Breast epithelium (tissue), 4 donors: ENCODE data around the gene PRSS36. TPM values are rescaled to one million over a fixed set of nuclear protein-coding genes. Genes with fewer than 3 reads are reported as not detected.

Experiments used
- DNase-seq, 2 donors: peaks; one replicate each; pipeline ENCODE4 v3.0.0-alpha.2; 2019; ENCODE audit warnings: low spot score in 2 of 2
- H3K27ac ChIP-seq, 2 donors: fragments of 200-600 bp; sonication (generic) in 1 of 2; one replicate each; pipeline ENCODE4 v1.5.1; 2016 to 2019; ENCODE audit warnings: mild to moderate bottlenecking in 1 of 2
- H3K27me3 ChIP-seq, 2 donors: fragments of 200-600 bp; sonication (generic) in 1 of 2; one replicate each; pipeline versions ENCODE4 v1.5.1 to v1.6.0; 2017 to 2019; ENCODE audit warnings: control low read depth in 1 of 2, mild to moderate bottlenecking in 1 of 2
- H3K36me3 ChIP-seq: fragments of 200-600 bp; one replicate; pipeline ENCODE4 v1.5.1; 2019
- H3K4me1 ChIP-seq, 2 donors: fragments of 200-600 bp; sonication (generic); one replicate each; pipeline ENCODE4 v1.5.1; 2016 to 2019; ENCODE audit warnings: control low read depth in 1 of 2
- H3K4me3 ChIP-seq, 3 donors: fragments of 200-600 bp; sonication (generic); 1 replicate in 2 of 3; 2 replicates in 1 of 3; pipeline ENCODE4 v1.5.1; 2016 to 2019; ENCODE audit warnings: mild to moderate bottlenecking in 3 of 3, moderate library complexity in 2 of 3
- H3K9me3 ChIP-seq, 2 donors: fragments of 200-600 bp; sonication (generic) in 1 of 2; one replicate each; pipeline ENCODE4 v1.5.1; 2016 to 2019; ENCODE audit warnings: control low read depth in 1 of 2
- POLR2A ChIP-seq: fragments of 450-650 bp; IDR thresholded peaks from one replicate; pipeline ENCODE4 v1.6.1; 2016; ENCODE audit warnings: antibody characterized with exemption, mild to moderate bottlenecking, moderate library complexity
- POLR2AphosphoS5 ChIP-seq, 3 donors: sonication (generic); formaldehyde crosslinking; IDR thresholded peaks; one replicate each; pipeline ENCODE4 v1.6.1; 2017; ENCODE audit warnings: antibody characterized with exemption in 3 of 3
- intact Hi-C: fragments of 100-400 bp; cut with DNase I; formaldehyde crosslinking; loops from one replicate; pipeline ENCODE4 v1.15.1; 2023; ENCODE audit warnings: low total_unique reads
- total RNA-seq, 3 donors: library from RNA; depleted of rRNA; stranded (reverse); fragments of >200 nt; gene quantifications; one replicate each; pipeline ENCODE4 v1.1.0, GENCODE V29; 2016
- TF ChIP-seq, protein P1 (sequence below), 3 donors: fragments of 450-650 bp; IDR thresholded peaks; one replicate each; pipeline ENCODE4 v1.5.1; 2016 to 2017; ENCODE audit warnings: antibody characterized with exemption in 3 of 3, mild to moderate bottlenecking in 3 of 3, moderate library complexity in 3 of 3

Gene PRSS36
- total RNA-seq, 3 donors from 2014 or later: 0.98 to 8.3 (median 2.0) TPM

DNA sequence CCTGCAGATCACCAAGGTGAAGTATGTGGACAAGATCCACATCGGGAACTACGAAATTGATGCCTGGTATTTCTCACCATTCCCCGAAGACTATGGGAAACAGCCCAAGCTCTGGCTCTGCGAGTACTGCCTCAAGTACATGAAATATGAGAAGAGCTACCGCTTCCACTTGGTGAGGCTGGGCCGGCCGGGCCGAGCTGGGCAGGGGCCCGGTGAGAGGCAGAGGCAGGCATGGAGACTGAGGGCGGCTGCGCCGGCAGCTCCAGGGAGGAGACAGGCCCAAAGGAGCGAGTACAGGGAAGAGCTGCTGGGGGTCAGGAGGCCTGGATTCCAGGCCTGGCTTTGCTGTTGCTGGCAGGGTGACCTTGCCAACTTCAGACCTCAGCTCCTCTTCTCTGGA, 22.7 kb downstream of the PRSS36 start:
- TF ChIP-seq POLR2AphosphoS5 (IDR thresholded peaks at IDR 0.05) (no peak), POLR2A (no peak)
- TF ChIP-seq, protein P1, sequence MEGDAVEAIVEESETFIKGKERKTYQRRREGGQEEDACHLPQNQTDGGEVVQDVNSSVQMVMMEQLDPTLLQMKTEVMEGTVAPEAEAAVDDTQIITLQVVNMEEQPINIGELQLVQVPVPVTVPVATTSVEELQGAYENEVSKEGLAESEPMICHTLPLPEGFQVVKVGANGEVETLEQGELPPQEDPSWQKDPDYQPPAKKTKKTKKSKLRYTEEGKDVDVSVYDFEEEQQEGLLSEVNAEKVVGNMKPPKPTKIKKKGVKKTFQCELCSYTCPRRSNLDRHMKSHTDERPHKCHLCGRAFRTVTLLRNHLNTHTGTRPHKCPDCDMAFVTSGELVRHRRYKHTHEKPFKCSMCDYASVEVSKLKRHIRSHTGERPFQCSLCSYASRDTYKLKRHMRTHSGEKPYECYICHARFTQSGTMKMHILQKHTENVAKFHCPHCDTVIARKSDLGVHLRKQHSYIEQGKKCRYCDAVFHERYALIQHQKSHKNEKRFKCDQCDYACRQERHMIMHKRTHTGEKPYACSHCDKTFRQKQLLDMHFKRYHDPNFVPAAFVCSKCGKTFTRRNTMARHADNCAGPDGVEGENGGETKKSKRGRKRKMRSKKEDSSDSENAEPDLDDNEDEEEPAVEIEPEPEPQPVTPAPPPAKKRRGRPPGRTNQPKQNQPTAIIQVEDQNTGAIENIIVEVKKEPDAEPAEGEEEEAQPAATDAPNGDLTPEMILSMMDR (IDR thresholded peaks at IDR 0.05): no peak
- DNase-seq: no peak
- Histone ChIP-seq H3K27ac (peak overlapping the region; percentile 95), H3K4me3 (no peak overlapping the region), H3K36me3 (no peaks in the 10 kb centered on the region), H3K4me1 (peaks cover 4 to 45% of the 10 kb centered on the region in 2 donors), H3K27me3 (no peaks in the 10 kb centered on the region), H3K9me3 (no peaks in the 10 kb centered on the region)
- intact Hi-C loops: no loop called here

DNA sequence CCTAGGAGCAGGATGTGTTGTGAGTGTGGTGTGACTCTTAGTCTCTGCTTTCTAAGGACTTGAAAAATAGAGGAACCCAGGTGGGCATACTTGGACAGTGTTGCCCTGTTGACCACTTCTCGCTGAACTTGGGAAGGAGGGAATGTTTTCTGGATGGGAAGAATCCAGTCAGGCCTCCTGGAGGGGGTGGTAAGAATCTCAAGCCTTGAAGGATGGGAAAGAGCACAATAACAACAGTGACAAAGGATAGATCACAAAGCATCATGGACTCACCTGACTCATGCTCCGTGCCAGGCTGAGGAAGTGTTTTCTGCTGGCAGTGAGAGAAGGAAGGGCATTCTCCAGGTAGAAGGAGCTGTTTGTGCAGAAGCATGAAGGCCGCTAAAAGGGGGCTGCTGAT, 24.0 kb downstream of the PRSS36 start:
- no peak for DNase-seq
- no peak overlapping the region for H3K4me3 ChIP-seq
- intact Hi-C loops: no loop called here
- TF ChIP-seq, protein P1 (IDR thresholded peaks at IDR 0.05): no peak
- TF ChIP-seq POLR2A (no peak), POLR2AphosphoS5 (IDR thresholded peaks at IDR 0.05) (no peak)
- H3K36me3 ChIP-seq: no peaks in the 10 kb centered on the region
- H3K27ac ChIP-seq: peak overlapping the region; percentile 95
- H3K27me3 ChIP-seq: no peaks in the 10 kb centered on the region
- no peaks in the 10 kb centered on the region for H3K9me3 ChIP-seq
- H3K4me1 ChIP-seq: peaks cover 4 to 32% of the 10 kb centered on the region in 2 donors

DNA sequence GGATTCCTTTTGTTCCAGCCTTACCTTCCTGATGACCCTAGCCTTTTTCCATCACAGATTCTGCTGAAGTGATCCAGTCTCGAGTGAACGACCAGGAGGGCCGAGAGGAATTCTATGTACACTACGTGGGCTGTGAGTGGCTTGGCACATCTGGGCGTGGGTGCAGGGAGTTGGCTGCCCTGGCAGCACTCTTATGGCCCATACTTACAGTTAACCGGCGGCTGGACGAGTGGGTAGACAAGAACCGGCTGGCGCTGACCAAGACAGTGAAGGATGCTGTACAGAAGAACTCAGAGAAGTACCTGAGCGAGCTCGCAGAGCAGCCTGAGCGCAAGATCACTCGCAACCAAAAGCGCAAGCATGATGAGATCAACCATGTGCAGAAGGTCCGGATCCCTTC, 29.7 kb downstream of the PRSS36 start:
- intact Hi-C loops: no loop called here
- H3K36me3 ChIP-seq: peaks cover 5% of the 10 kb centered on the region
- H3K4me3 ChIP-seq: no peak overlapping the region
- TF ChIP-seq, protein P1 (IDR thresholded peaks at IDR 0.05): no peak
- TF ChIP-seq POLR2A: no peak
- TF ChIP-seq POLR2AphosphoS5 (IDR thresholded peaks at IDR 0.05): no peak
- H3K4me1 ChIP-seq: peaks cover 0 to 5% of the 10 kb centered on the region in 2 donors
- no peaks in the 10 kb centered on the region for H3K27me3 ChIP-seq
- H3K9me3 ChIP-seq: no peaks in the 10 kb centered on the region
- no peak for DNase-seq
- peak overlapping the region; percentile 95 to 99 for H3K27ac ChIP-seq

DNA sequence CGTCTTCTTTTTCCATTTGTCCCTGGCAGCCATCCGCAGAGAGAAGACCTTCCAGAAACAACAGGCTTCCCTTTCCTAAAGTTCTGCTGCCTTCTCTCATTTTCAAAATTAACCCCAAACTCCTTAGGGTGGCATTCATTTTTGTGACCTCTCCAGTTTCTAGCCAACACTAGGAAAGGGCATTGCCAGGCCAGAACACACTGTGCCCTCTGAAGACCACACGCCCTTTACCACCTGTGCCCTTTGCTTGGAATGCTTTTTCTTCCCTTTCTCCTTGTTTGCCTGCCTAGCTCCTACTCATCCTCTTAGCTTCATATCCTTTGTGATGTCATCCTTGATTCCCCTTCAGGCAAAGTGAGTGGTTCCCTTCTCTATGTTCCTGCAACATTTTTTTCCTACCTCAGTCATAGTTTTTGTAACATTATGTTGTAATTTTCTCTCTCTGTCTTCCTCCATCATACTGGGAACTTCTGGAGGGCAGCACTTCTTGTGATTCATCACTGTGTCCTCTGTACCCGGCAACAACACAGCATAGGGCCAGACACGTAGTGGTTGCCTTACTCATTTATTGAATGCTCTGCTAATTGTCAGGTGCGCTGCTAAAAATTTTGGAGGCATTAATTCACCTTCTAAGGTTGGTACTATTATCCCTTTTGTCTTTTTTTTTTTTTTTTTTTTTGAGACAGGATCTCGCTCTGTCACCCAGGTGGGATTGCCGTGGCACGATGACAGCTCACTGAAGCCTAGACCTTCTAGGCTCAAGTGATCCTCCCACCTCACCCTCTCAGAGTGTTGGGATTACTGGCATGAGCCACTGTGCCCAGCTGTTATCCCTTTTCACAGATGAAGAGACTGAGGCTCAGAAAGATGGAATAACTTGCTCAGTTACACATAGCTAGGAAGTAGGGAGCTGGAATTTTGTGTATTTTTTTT, 31.4 kb downstream of the PRSS36 start:
- Histone ChIP-seq H3K4me1 (peaks cover 0 to 5% of the 10 kb centered on the region in 2 donors), H3K27ac (peak overlapping the region; percentile 95 to 99), H3K4me3 (peak overlapping the region; percentile 67 to 88 (median 78)), H3K27me3 (no peaks in the 10 kb centered on the region), H3K9me3 (no peaks in the 10 kb centered on the region), H3K36me3 (peaks cover 5% of the 10 kb centered on the region)
- TF ChIP-seq POLR2AphosphoS5 (IDR thresholded peaks at IDR 0.05): peak in 2 of 3 donors; percentile 13 to 56
- TF ChIP-seq, protein P1 (IDR thresholded peaks at IDR 0.05): no peak
- intact Hi-C loops: no loop called here
- DNase-seq: no peak
